Neural cell (in vitro differentiated cells): ENCODE data around the gene ANKRD65. TPM values are rescaled to one million over a fixed set of nuclear protein-coding genes. Genes with fewer than 3 reads are reported as not detected.

ENCODE experiments used
- H2AFZ ChIP-seq: fragments of 200-600, 300-800 bp; sonication (generic), shearing (Covaris generic); 2 replicates; pipeline ENCODE4 v1.6.0; 2014; ENCODE audit warnings: low read depth, mild to moderate bottlenecking, antibody characterized with exemption, low read length, moderate library complexity
- H3F3A ChIP-seq: fragments of 200-600 bp; shearing (Covaris generic); 2 replicates; pipeline ENCODE4 v1.6.1; 2016; ENCODE audit warnings: mild to moderate bottlenecking, moderate library complexity, mixed read lengths, antibody characterized with exemption, low read length; ENCODE audit not compliant: insufficient read depth, poor library complexity, severe bottlenecking
- H3K27ac ChIP-seq: fragments of 200-600, 300-800 bp; sonication (generic), shearing (Covaris generic); 2 replicates; pipeline ENCODE4 v1.5.1; 2014; ENCODE audit warnings: mild to moderate bottlenecking, low read length, moderate library complexity
- H3K27me3 ChIP-seq: fragments of 300-800, 200-600 bp; sonication (generic), shearing (Covaris generic); 2 replicates; pipeline ENCODE4 v1.6.0; 2014; ENCODE audit warnings: mild to moderate bottlenecking, low read depth, low read length, moderate library complexity; ENCODE audit not compliant: insufficient read depth
- H3K36me3 ChIP-seq: fragments of 300-800, 200-600 bp; sonication (generic), shearing (Covaris generic); 2 replicates; pipeline ENCODE4 v1.5.1; 2014; ENCODE audit warnings: mild to moderate bottlenecking, antibody characterized with exemption, low read length, moderate library complexity; ENCODE audit not compliant: insufficient read depth
- H3K4me2 ChIP-seq: fragments of 300-800, 200-600 bp; sonication (generic), shearing (Covaris generic); 2 replicates; pipeline ENCODE4 v1.6.0; 2014; ENCODE audit warnings: mild to moderate bottlenecking, low read length
- H3K4me3 ChIP-seq: fragments of 300-800, 200-600 bp; sonication (generic), shearing (Covaris generic); 2 replicates; pipeline ENCODE4 v1.5.1; 2014; ENCODE audit warnings: mild to moderate bottlenecking, low read length, moderate library complexity
- H3K79me2 ChIP-seq: fragments of 200-600 bp; shearing (Covaris generic); replicated peaks from 2 replicates; pipeline ENCODE4 v1.6.0; 2014; ENCODE audit warnings: mild to moderate bottlenecking, low read length, moderate library complexity; ENCODE audit not compliant: insufficient read depth
- H3K9ac ChIP-seq: fragments of 300-800, 200-600 bp; sonication (generic), shearing (Covaris generic); 2 replicates; pipeline ENCODE4 v1.6.1; 2016; ENCODE audit warnings: mild to moderate bottlenecking, low read length, mixed read lengths
- H3K9me2 ChIP-seq: fragments of 200-600 bp; shearing (Covaris generic); 2 replicates; pipeline ENCODE4 v1.6.1; 2016; ENCODE audit warnings: mild to moderate bottlenecking, low read length, mixed read lengths; ENCODE audit not compliant: insufficient read depth
- H3K9me3 ChIP-seq: fragments of 200-600, 300-800 bp; sonication (generic), shearing (Covaris generic); 2 replicates; pipeline ENCODE4 v1.6.1; 2016; ENCODE audit warnings: mild to moderate bottlenecking, mixed run types, low read length, moderate library complexity, mixed read lengths
- H4K20me1 ChIP-seq: fragments of 200-600 bp; shearing (Covaris generic); 2 replicates; pipeline ENCODE4 v1.6.1; 2016; ENCODE audit warnings: mild to moderate bottlenecking, mixed run types; ENCODE audit not compliant: insufficient read depth
- EP300 ChIP-seq: fragments of 450-650 bp; conservative IDR thresholded peaks from 2 replicates; pipeline ENCODE4 v1.6.1; 2014; ENCODE audit warnings: antibody characterized with exemption, mild to moderate bottlenecking, moderate library complexity; ENCODE audit not compliant: poor library complexity, severe bottlenecking
- EZH2 ChIP-seq: fragments of 200-600, 300-800 bp; shearing (Covaris generic), sonication (generic); IDR thresholded peaks from 2 replicates; pipeline ENCODE4 v1.6.1; 2014; ENCODE audit warnings: antibody characterized with exemption, low read length, borderline replicate concordance, mild to moderate bottlenecking; ENCODE audit not compliant: insufficient read depth, poor library complexity, severe bottlenecking
- MXI1 ChIP-seq: fragments of 450-650 bp; conservative IDR thresholded peaks from 2 replicates; pipeline ENCODE4 v1.6.1; 2014; ENCODE audit warnings: antibody characterized with exemption, mild to moderate bottlenecking; ENCODE audit not compliant: poor library complexity, severe bottlenecking
- POLR2AphosphoS5 ChIP-seq: IDR thresholded peaks from 2 replicates; pipeline ENCODE4 v1.6.1; 2012
- RAD21 ChIP-seq: fragments of 450-650 bp; conservative IDR thresholded peaks from 2 replicates; pipeline ENCODE4 v1.6.1; 2014; ENCODE audit warnings: antibody characterized with exemption, mild to moderate bottlenecking, moderate library complexity
- REST ChIP-seq: IDR thresholded peaks from 2 replicates; pipeline ENCODE4 v1.6.1; 2012; ENCODE audit warnings: borderline replicate concordance
- SMC3 ChIP-seq: fragments of 450-650 bp; conservative IDR thresholded peaks from 2 replicates; pipeline ENCODE4 v1.6.1; 2014; ENCODE audit warnings: antibody characterized with exemption, mild to moderate bottlenecking, moderate library complexity; ENCODE audit not compliant: poor library complexity
- TAF1 ChIP-seq: IDR thresholded peaks from 2 replicates; pipeline ENCODE4 v1.6.1; 2012; ENCODE audit warnings: low read depth
- polyA plus RNA-seq: library from polyadenylated mRNA; depleted of rRNA; stranded (reverse); fragments of >200 nt; gene quantifications from 2 replicates; pipeline ENCODE4 v1.2.3, GENCODE V29; 2014
- TF ChIP-seq, protein P1 (sequence below): fragments of 450-650 bp; IDR thresholded peaks from 2 replicates; pipeline ENCODE4 v1.5.1; 2014; ENCODE audit warnings: antibody characterized with exemption, mild to moderate bottlenecking, moderate library complexity; ENCODE audit not compliant: poor library complexity, severe bottlenecking

ANKRD65 gene
- polyA plus RNA-seq, 1 donor from 2014 or later = not detected

- Histone ChIP-seq H3K36me3 (no peaks in the 10 kb centered on the region), H3K9me2 (no peaks in the 10 kb centered on the region), H4K20me1 (no peaks in the 10 kb centered on the region), H3K4me2 (peak overlapping the region; percentile 39), H3K4me3 (peak overlapping the region; percentile 98), H3K27me3 (no peaks in the 10 kb centered on the region), H2AFZ (peak overlapping the region; percentile 51), H3F3A (no peaks in the 10 kb centered on the region), H3K9ac (peak overlapping the region; percentile 91), H3K79me2 (no peaks in the 10 kb centered on the region), H3K27ac (peak overlapping the region; percentile 83), H3K9me3 (no peaks in the 10 kb centered on the region)
- TF ChIP-seq MXI1 (no peak), POLR2AphosphoS5 (no peak), SMC3 (no peak)
- TF ChIP-seq, protein P1, sequence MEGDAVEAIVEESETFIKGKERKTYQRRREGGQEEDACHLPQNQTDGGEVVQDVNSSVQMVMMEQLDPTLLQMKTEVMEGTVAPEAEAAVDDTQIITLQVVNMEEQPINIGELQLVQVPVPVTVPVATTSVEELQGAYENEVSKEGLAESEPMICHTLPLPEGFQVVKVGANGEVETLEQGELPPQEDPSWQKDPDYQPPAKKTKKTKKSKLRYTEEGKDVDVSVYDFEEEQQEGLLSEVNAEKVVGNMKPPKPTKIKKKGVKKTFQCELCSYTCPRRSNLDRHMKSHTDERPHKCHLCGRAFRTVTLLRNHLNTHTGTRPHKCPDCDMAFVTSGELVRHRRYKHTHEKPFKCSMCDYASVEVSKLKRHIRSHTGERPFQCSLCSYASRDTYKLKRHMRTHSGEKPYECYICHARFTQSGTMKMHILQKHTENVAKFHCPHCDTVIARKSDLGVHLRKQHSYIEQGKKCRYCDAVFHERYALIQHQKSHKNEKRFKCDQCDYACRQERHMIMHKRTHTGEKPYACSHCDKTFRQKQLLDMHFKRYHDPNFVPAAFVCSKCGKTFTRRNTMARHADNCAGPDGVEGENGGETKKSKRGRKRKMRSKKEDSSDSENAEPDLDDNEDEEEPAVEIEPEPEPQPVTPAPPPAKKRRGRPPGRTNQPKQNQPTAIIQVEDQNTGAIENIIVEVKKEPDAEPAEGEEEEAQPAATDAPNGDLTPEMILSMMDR = no peak
Observed at GRCh38 chr1:1374589-1374928, 46.5 kb downstream of the ANKRD65 start.

GRCh38 chr1:1373815-1374588, 47.1 kb downstream of the ANKRD65 start:
- TF ChIP-seq MXI1 (no peak), EP300 (no peak), SMC3 (no peak), EZH2 (no peak), REST (no peak), POLR2AphosphoS5 (no peak), TAF1 (no peak), RAD21 (no peak)
- TF ChIP-seq, protein P1 = no peak
- Histone ChIP-seq H3K27ac (no peak overlapping the region), H3K4me2 (peak overlapping the region; percentile 39), H3K9me2 (no peaks in the 10 kb centered on the region), H3F3A (no peaks in the 10 kb centered on the region), H3K27me3 (no peaks in the 10 kb centered on the region), H3K9me3 (no peaks in the 10 kb centered on the region), H3K9ac (peak overlapping the region; percentile 91), H3K4me3 (peak overlapping the region; percentile 98), H2AFZ (no peak overlapping the region), H3K79me2 (no peaks in the 10 kb centered on the region), H4K20me1 (no peaks in the 10 kb centered on the region), H3K36me3 (no peaks in the 10 kb centered on the region)
